HepG2 (cell line): Measurements from ENCODE around the gene PODXL2. TPM values are rescaled to one million over a fixed set of nuclear protein-coding genes. Genes with fewer than 3 reads are reported as not detected.

Experiments
- ATAC-seq: fragments of 200-7000 bp; cut with Tn5 transposase; 3 replicates; pipeline ENCODE4 v1.9.1; 2020; ENCODE audit warnings: mild to moderate bottlenecking, moderate library complexity
- BruUV-seq: library from RNA; stranded (reverse); fragments of 400-500 nt; replicated peaks from 2 replicates; lab custom pipeline; 2021; lab: Mats Ljungman, UMichigan
- CTCF ChIA-PET: fragments of 300-600 bp; formaldehyde crosslinking; extraction: SDS; loops from one replicate; lab custom pipeline; 2021; ENCODE audit warnings: low total read pairs, inconsistent platforms, low intra/inter-chr PET ratio; lab: Yijun Ruan, JAX
- POLR2A ChIA-PET: fragments of 350-600 bp; sonication (Branson Sonifier 250); formaldehyde crosslinking; loops from one replicate; lab custom pipeline; 2020; ENCODE audit warnings: antibody characterized with exemption, inconsistent platforms; lab: Yijun Ruan, JAX
- DNase-seq: peaks from one replicate; pipeline ENCODE4 v3.0.0-alpha.2; 2015; ENCODE audit warnings: low spot score
- FAIRE-seq: peaks from 3 replicates; lab custom pipeline; 2011; peaks lifted over from hg19 to GRCh38; lab: Jason Lieb, UNC
- H2AFZ ChIP-seq: one replicate; pipeline ENCODE4 v1.6.1; 2011; ENCODE audit warnings: low read length, inconsistent platforms
- H3K27ac ChIP-seq: fragments of 300-600 bp; 3 replicates; pipeline ENCODE4 v1.8.0; 2011; ENCODE audit warnings: mixed run types, mild to moderate bottlenecking, mixed read lengths, low read length, inconsistent platforms; ENCODE audit not compliant: insufficient read depth; ENCODE audit errors: extremely low read length
- H3K27me3 ChIP-seq, 2 experiments: fragments of 200-600 bp in 1 of 2; 2 replicates in 1 of 2; 3 replicates in 1 of 2; pipeline versions ENCODE4 v1.6.0 to v1.8.0; 2011; ENCODE audit warnings: low read length in 2 of 2, mild to moderate bottlenecking in 2 of 2, moderate library complexity in 2 of 2, inconsistent platforms in 1 of 2; ENCODE audit not compliant: insufficient read depth in 2 of 2, control insufficient read depth in 1 of 2
- H3K36me3 ChIP-seq, 2 experiments: fragments of 200-600 bp in 1 of 2; replicated peaks in 1 of 2; 2 replicates in 1 of 2; 3 replicates in 1 of 2; pipeline versions ENCODE4 v1.5.1 to v1.8.0; 2011; ENCODE audit warnings: low read length in 2 of 2, inconsistent platforms in 1 of 2; ENCODE audit not compliant: insufficient read depth in 2 of 2, control insufficient read depth in 1 of 2
- H3K4me1 ChIP-seq: 2 replicates; pipeline ENCODE4 v1.5.1; 2012; ENCODE audit warnings: low read length, inconsistent platforms; ENCODE audit not compliant: insufficient read depth
- H3K4me2 ChIP-seq: 2 replicates; pipeline ENCODE4 v1.6.0; 2011; ENCODE audit warnings: low read depth, low read length, inconsistent platforms
- H3K4me3 ChIP-seq, 3 experiments: fragments of 200-600 bp in 1 of 3; sonication (generic), shearing (Covaris generic) in 1 of 3; replicated peaks in 1 of 3; 2 replicates each; pipeline ENCODE4 v1.5.1; 2011 to 2016; ENCODE audit warnings: low read length in 3 of 3, inconsistent platforms in 2 of 3, low read depth in 2 of 3, mild to moderate bottlenecking in 2 of 3, control low read depth in 1 of 3, mixed read lengths in 1 of 3; ENCODE audit not compliant: insufficient read depth in 1 of 3
- H3K79me2 ChIP-seq: one replicate; pipeline ENCODE4 v1.6.1; 2011; ENCODE audit warnings: low read length, inconsistent platforms; ENCODE audit not compliant: insufficient read depth
- H3K9ac ChIP-seq: 2 replicates; pipeline ENCODE4 v1.6.0; 2011; ENCODE audit warnings: mild to moderate bottlenecking, low read depth, low read length, inconsistent platforms; ENCODE audit not compliant: insufficient read depth
- H3K9me3 ChIP-seq: 2 replicates; pipeline ENCODE4 v1.5.1; 2012; ENCODE audit warnings: mild to moderate bottlenecking, low read length
- H4K20me1 ChIP-seq: 2 replicates; pipeline ENCODE4 v1.6.0; 2011; ENCODE audit warnings: inconsistent platforms, mild to moderate bottlenecking, low read length, moderate library complexity; ENCODE audit not compliant: insufficient read depth
- BCLAF1 ChIP-seq: fragments of 450-650 bp; IDR thresholded peaks from 2 replicates; pipeline ENCODE4 v1.6.1; 2017; ENCODE audit warnings: mild to moderate bottlenecking
- FOXO1 ChIP-seq: sonication (generic); formaldehyde crosslinking; IDR thresholded peaks from 2 replicates; pipeline ENCODE4 v1.4.0; 2020; ENCODE audit warnings: missing genetic modification reagents
- GZF1 ChIP-seq: sonication (generic); formaldehyde crosslinking; IDR thresholded peaks from 2 replicates; pipeline ENCODE4 v1.5.1; 2020; ENCODE audit warnings: mild to moderate bottlenecking, missing genetic modification reagents
- KAT2B ChIP-seq: fragments of 150-350 bp; IDR thresholded peaks from 2 replicates; pipeline ENCODE4 v1.6.1; 2014; ENCODE audit warnings: low read depth, low read length, borderline replicate concordance
- KLF6 ChIP-seq: IDR thresholded peaks from 2 replicates; pipeline ENCODE4 v1.8.0; 2016; ENCODE audit warnings: missing biosample characterization, missing genetic modification reagents
- MEIS1 ChIP-seq: sonication (generic); formaldehyde crosslinking; IDR thresholded peaks from 2 replicates; pipeline ENCODE4 v1.9.0; 2021; ENCODE audit warnings: mild to moderate bottlenecking, missing genetic modification reagents, moderate library complexity, borderline replicate concordance
- PAX8 ChIP-seq: sonication (generic); formaldehyde crosslinking; IDR thresholded peaks from 2 replicates; pipeline ENCODE4 v1.8.0; 2022; ENCODE audit warnings: mild to moderate bottlenecking, missing genetic modification reagents, borderline replicate concordance
- PLSCR1 ChIP-seq: sonication (generic); formaldehyde crosslinking; IDR thresholded peaks from 2 replicates; pipeline ENCODE4 v1.5.0; 2020; ENCODE audit warnings: missing genetic modification reagents, mild to moderate bottlenecking, borderline replicate concordance
- POLR2A ChIP-seq, 2 experiments: IDR thresholded peaks; 2 replicates each; pipeline ENCODE4 v1.6.1; 2011; ENCODE audit warnings: low read depth in 2 of 2, low read length in 2 of 2, mild to moderate bottlenecking in 1 of 2, moderate library complexity in 1 of 2; ENCODE audit not compliant: insufficient read depth in 1 of 2
- SNAI1 ChIP-seq: sonication (generic); formaldehyde crosslinking; IDR thresholded peaks from 2 replicates; pipeline ENCODE4 v1.5.0; 2020; ENCODE audit warnings: mild to moderate bottlenecking, missing genetic modification reagents, borderline replicate concordance
- TEAD3 ChIP-seq: optimal IDR thresholded peaks from 2 replicates; pipeline ENCODE3; 2016; ENCODE audit warnings: borderline replicate concordance
- ZBTB37 ChIP-seq: sonication (generic); formaldehyde crosslinking; IDR thresholded peaks from 2 replicates; pipeline ENCODE4 v1.4.0; 2020; ENCODE audit warnings: mild to moderate bottlenecking, missing genetic modification reagents
- ZNF232 ChIP-seq: sonication (generic); formaldehyde crosslinking; IDR thresholded peaks from 2 replicates; pipeline ENCODE4 v1.4.0; 2020; ENCODE audit warnings: missing genetic modification reagents, borderline replicate concordance
- ZNF282 ChIP-seq: fragments of 450-650 bp; IDR thresholded peaks from 2 replicates; pipeline ENCODE4 v1.6.1; 2018; ENCODE audit not compliant: partially characterized antibody
- ZNF484 ChIP-seq: sonication (generic); formaldehyde crosslinking; IDR thresholded peaks from 2 replicates; pipeline ENCODE4 v1.5.1; 2020; ENCODE audit warnings: mild to moderate bottlenecking, low read depth, missing genetic modification reagents, borderline replicate concordance
- ZNF546 ChIP-seq: sonication (generic); formaldehyde crosslinking; conservative IDR thresholded peaks from 2 replicates; pipeline ENCODE4 v1.8.1; 2023; ENCODE audit warnings: mild to moderate bottlenecking, missing genetic modification reagents
- ZNF552 ChIP-seq: sonication (generic); formaldehyde crosslinking; IDR thresholded peaks from 2 replicates; pipeline ENCODE4 v1.9.0; 2022; ENCODE audit warnings: missing genetic modification reagents, mild to moderate bottlenecking, borderline replicate concordance
- WGBS: methylation state at CpG from one replicate; pipeline ENCODE4 v1.1.6; 2017; ENCODE audit warnings: low lambda C conversion rate; 5-methylcytosine and 5-hydroxymethylcytosine counted together
- in situ Hi-C: cut with HindIII; loops from 2 replicates; pipeline ENCODE4 v1.10.0; 2017; ENCODE audit warnings: low pct_unique_long_range_greater_than_20kb; ENCODE audit not compliant: extremely low pct_ligation_motif_present
- intact Hi-C: fragments of 100-400 bp; cut with micrococcal nuclease; formaldehyde crosslinking; loops from one replicate; pipeline ENCODE4 v1.10.0; 2022; ENCODE audit not compliant: unreplicated experiment
- polyA plus RNA-seq, 8 experiments: library from polyadenylated mRNA; depleted of rRNA in 3 of 8; stranded (reverse) in 7 of 8; unstranded in 1 of 8; fragments of >200 nt; fragmentation: Illumina TruSeq in 4 of 8; extraction: Trizol in 4 of 8; gene quantifications; 2 replicates each; pipeline versions ENCODE4 v1.2.1 to v1.2.3, GENCODE V29; 2011 to 2016; ENCODE audit warnings: low read depth in 4 of 8, missing spikeins in 1 of 8, mixed read lengths in 1 of 8; ENCODE audit not compliant: insufficient read depth in 1 of 8
- total RNA-seq, 5 experiments: library from RNA; depleted of rRNA; stranded (reverse); fragments of >200 nt; fragmentation: Illumina TruSeq; extraction: Trizol; gene quantifications; 2 replicates each; pipeline ENCODE4 v1.2.3, GENCODE V29; 2016; ENCODE audit warnings: low read depth in 1 of 5

Gene PODXL2
- total and polyA plus RNA-seq, 2 of the 13 experiments (the other 11 are each of a cell fraction or from before 2014, with no cell fraction given), result 20.4 to 25.1 TPM

- 45% methylated on average over 12 of the region's 20 CpGs for WGBS
- intact Hi-C loops, result no loop called here
- in situ Hi-C loops, result loop anchor here (10.0 kb wide), 1 partner anchor 276 kb away; no protein-coding TSS in a partner anchor
- TF ChIP-seq PAX8 (CRISPR knock-in tag), result no peak
- TF ChIP-seq KAT2B, result no peak
- TF ChIP-seq ZNF232 (CRISPR knock-in tag), result no peak
- no peak for TF ChIP-seq FOXO1
- no peak for TF ChIP-seq ZBTB37 (CRISPR knock-in tag)
- TF ChIP-seq PLSCR1 (CRISPR knock-in tag), result no peak
- TF ChIP-seq GZF1 (CRISPR knock-in tag), result no peak
- TF ChIP-seq BCLAF1, result no peak
- no peak for TF ChIP-seq SNAI1
- no peak for TF ChIP-seq ZNF552 (CRISPR knock-in tag)
- no peak for TF ChIP-seq POLR2A (IDR thresholded peaks at IDR 0.05; ENCODE audit: insufficient read depth in 1 of 2, low read depth in 2 of 2, low read length in 2 of 2)
- no peak for TF ChIP-seq ZNF484 (CRISPR knock-in tag)
- no peak for TF ChIP-seq ZNF546 (CRISPR knock-in tag)
- TF ChIP-seq ZNF282, result no peak
- TF ChIP-seq TEAD3, result no peak
- no peak for TF ChIP-seq MEIS1 (CRISPR knock-in tag)
- no peak for TF ChIP-seq KLF6 (CRISPR knock-in tag)
Measured at GRCh38 chr3:127688416-127689265, 59.7 kb downstream of the PODXL2 start.

More at GRCh38 chr3:127688416-127689265, 59.7 kb downstream of the PODXL2 start:
- H3K9ac ChIP-seq, result no peak overlapping the region
- no peak for FAIRE-seq
- peaks cover 7% of the 10 kb centered on the region for H3K4me1 ChIP-seq
- H3K4me3 ChIP-seq, result no peak overlapping the region
- H3K9me3 ChIP-seq, result no peaks in the 10 kb centered on the region
- no TSS peak for BruUV-seq
- H3K4me2 ChIP-seq, result no peak overlapping the region
- peaks cover 0 to 6% of the 10 kb centered on the region in 2 experiments; a peak in 2 of 5 replicates for H3K27me3 ChIP-seq
- no peak overlapping the region for H2AFZ ChIP-seq
- ChIA-PET POLR2A (no interaction called here), CTCF (no interaction called here)
- H3K27ac ChIP-seq, result no peak overlapping the region
- H3K79me2 ChIP-seq, result no peaks in the 10 kb centered on the region
- DNase-seq, result no peak
- ATAC-seq, result no peak
- H4K20me1 ChIP-seq, result no peaks in the 10 kb centered on the region
- H3K36me3 ChIP-seq, result no peaks in the 10 kb centered on the region
